ENCODE measurements around the gene BAHCC1.

GRCh38 chr17:81346090-81346907, 49.0 kb upstream of the BAHCC1 start:
- TF ChIP-seq EZH2 (IDR thresholded peaks at IDR 0.05; ENCODE audit: low read length, unreplicated experiment) (no peak), CTCF (conservative IDR thresholded peaks at IDR 0.05; ENCODE audit: low read depth, low read length) (no peak)
